ENCODE measurements around the gene RNF41.
A peak's percentile ranks its signal among the peaks of the same experiment; 100 is the strongest.

GRCh38 chr12:56193025-56193578 is 28.6 kb downstream of the RNF41 start:
- TF ChIP-seq RARB (CRISPR knock-in tag; IDR thresholded peaks at IDR 0.05) (no peak), CREB5 (CRISPR knock-in tag; IDR thresholded peaks at IDR 0.05; ENCODE audit: low read depth) (no peak), ARNTL (CRISPR knock-in tag; IDR thresholded peaks at IDR 0.05; ENCODE audit: borderline replicate concordance, low read depth) (no peak), ZFP30 (CRISPR knock-in tag; IDR thresholded peaks at IDR 0.05) (no peak), ZNF70 (CRISPR knock-in tag; IDR thresholded peaks at IDR 0.05) (no peak), ZFP3 (CRISPR knock-in tag; IDR thresholded peaks at IDR 0.05) (no peak), ZC3H10 (CRISPR knock-in tag; IDR thresholded peaks at IDR 0.05) (no peak), TSHZ2 (CRISPR knock-in tag; IDR thresholded peaks at IDR 0.05) (peak; percentile 12; the same call in 1 of the 2 replicates), ESRRG (CRISPR knock-in tag; IDR thresholded peaks at IDR 0.05) (no peak), OSR1 (CRISPR knock-in tag; IDR thresholded peaks at IDR 0.05) (no peak)
- TF ChIP-seq, protein P1, sequence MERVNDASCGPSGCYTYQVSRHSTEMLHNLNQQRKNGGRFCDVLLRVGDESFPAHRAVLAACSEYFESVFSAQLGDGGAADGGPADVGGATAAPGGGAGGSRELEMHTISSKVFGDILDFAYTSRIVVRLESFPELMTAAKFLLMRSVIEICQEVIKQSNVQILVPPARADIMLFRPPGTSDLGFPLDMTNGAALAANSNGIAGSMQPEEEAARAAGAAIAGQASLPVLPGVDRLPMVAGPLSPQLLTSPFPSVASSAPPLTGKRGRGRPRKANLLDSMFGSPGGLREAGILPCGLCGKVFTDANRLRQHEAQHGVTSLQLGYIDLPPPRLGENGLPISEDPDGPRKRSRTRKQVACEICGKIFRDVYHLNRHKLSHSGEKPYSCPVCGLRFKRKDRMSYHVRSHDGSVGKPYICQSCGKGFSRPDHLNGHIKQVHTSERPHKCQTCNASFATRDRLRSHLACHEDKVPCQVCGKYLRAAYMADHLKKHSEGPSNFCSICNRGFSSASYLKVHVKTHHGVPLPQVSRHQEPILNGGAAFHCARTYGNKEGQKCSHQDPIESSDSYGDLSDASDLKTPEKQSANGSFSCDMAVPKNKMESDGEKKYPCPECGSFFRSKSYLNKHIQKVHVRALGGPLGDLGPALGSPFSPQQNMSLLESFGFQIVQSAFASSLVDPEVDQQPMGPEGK (CRISPR knock-in tag; IDR thresholded peaks at IDR 0.05; ENCODE audit: borderline replicate concordance) = no peak
- TF ChIP-seq, protein P2, sequence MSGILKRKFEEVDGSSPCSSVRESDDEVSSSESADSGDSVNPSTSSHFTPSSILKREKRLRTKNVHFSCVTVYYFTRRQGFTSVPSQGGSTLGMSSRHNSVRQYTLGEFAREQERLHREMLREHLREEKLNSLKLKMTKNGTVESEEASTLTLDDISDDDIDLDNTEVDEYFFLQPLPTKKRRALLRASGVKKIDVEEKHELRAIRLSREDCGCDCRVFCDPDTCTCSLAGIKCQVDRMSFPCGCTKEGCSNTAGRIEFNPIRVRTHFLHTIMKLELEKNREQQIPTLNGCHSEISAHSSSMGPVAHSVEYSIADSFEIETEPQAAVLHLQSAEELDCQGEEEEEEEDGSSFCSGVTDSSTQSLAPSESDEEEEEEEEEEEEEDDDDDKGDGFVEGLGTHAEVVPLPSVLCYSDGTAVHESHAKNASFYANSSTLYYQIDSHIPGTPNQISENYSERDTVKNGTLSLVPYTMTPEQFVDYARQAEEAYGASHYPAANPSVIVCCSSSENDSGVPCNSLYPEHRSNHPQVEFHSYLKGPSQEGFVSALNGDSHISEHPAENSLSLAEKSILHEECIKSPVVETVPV (CRISPR knock-in tag; IDR thresholded peaks at IDR 0.05) = no peak
